ENCODE measurements around the gene ACMSD. TPM values are rescaled to one million over a fixed set of nuclear protein-coding genes. Genes with fewer than 3 reads are reported as not detected.
"Not testable (repeated sequence)": the region's sequence is repeated elsewhere in the genome, so short reads cannot be mapped to it uniquely, and the experiment has no call there.

Gene ACMSD
- total and polyA plus RNA-seq, 2 of the 4 experiments (the other 2 are of a cell fraction) = not detected

GRCh38 chr2:134825716-134826115 is 12.7 kb upstream of the ACMSD start:
- H3K4me2 ChIP-seq (ENCODE audit: low read depth, low read length); H2AK9ac ChIP-seq (replicated peaks; ENCODE audit: low read depth, low read length, poor library complexity); intact Hi-C loops (cut with micrococcal nuclease); H3K9ac ChIP-seq (ENCODE audit: low read depth, low read length); BruUV-seq (replicated peaks); H3K4ac ChIP-seq (ENCODE audit: low read depth, low read length); H3K23ac ChIP-seq (ENCODE audit: low read depth, low read length); POLR2A ChIA-PET (ENCODE audit: unreplicated experiment); dilution Hi-C loops (cut with HindIII; ENCODE audit: low sequenced_read_pairs, unreplicated experiment); H4K20me1 ChIP-seq (ENCODE audit: insufficient read depth, low read length); H4K91ac ChIP-seq (ENCODE audit: insufficient read depth, low read depth, low read length); H3K79me1 ChIP-seq (ENCODE audit: low read depth in 1 of 2, low read length in 2 of 2); H3K18ac ChIP-seq (ENCODE audit: low read depth, low read length); in situ Hi-C loops (cut with MboI; ENCODE audit: low sequenced_read_pairs); H2BK120ac ChIP-seq (ENCODE audit: low read depth, low read length); H4K8ac ChIP-seq (ENCODE audit: low read depth in 2 of 2, low read length in 2 of 2); H3K36me3 ChIP-seq (ENCODE audit: control insufficient read depth, insufficient read depth, low read length); H3K56ac ChIP-seq (ENCODE audit: extremely low read depth, insufficient read depth, low read length); H3K9me3 ChIP-seq (ENCODE audit: control insufficient read depth, insufficient read depth, low read length); H3K27me3 ChIP-seq (ENCODE audit: control insufficient read depth, insufficient read depth, low read length); H2AFZ ChIP-seq (replicated peaks; ENCODE audit: low read length, poor library complexity); H2BK20ac ChIP-seq (ENCODE audit: low read depth, low read length); H3K14ac ChIP-seq (replicated peaks; ENCODE audit: low read depth, low read length); DNase-seq; CTCF ChIA-PET; H3K27ac ChIP-seq (ENCODE audit: insufficient read depth, low read length); H2AK5ac ChIP-seq (ENCODE audit: low read depth, low read length); H3K4me1 ChIP-seq (ENCODE audit: control insufficient read depth, insufficient read depth, low read length); H3K9me1 ChIP-seq (ENCODE audit: insufficient read depth, low read length); H4K5ac ChIP-seq (ENCODE audit: low read depth, low read length); H2BK15ac ChIP-seq (ENCODE audit: low read depth, low read length); H2BK5ac ChIP-seq (ENCODE audit: low read depth, low read length, poor library complexity, severe bottlenecking); H3K4me3 ChIP-seq (ENCODE audit: insufficient read depth, low read depth, low read length); ATAC-seq (ENCODE audit: low read depth): not testable (repeated sequence)
- WGBS, 2 experiments (ENCODE audit: extremely low coverage in 2 of 2, insufficient read length in 1 of 2) = no CpG with 5 or more reads among the region's 13 CpGs
